Muscle layer of duodenum (tissue), 2 donors: ENCODE data around the gene GABBR1.

Source experiments
- H3K27ac ChIP-seq: one replicate; pipeline ENCODE4 v1.7.0; 2013; ENCODE audit warnings: mild to moderate bottlenecking, low read length
- H3K27me3 ChIP-seq: one replicate; pipeline ENCODE4 v1.7.0; 2013; ENCODE audit warnings: low read depth, mild to moderate bottlenecking, control low read depth, low read length
- H3K36me3 ChIP-seq, 2 donors: one replicate each; pipeline ENCODE4 v1.7.0; 2013; ENCODE audit warnings: low read length in 2 of 2, control low read depth in 1 of 2, mild to moderate bottlenecking in 1 of 2; ENCODE audit not compliant: insufficient read depth in 2 of 2, control insufficient read depth in 1 of 2
- H3K4me1 ChIP-seq, 2 donors: one replicate each; pipeline ENCODE4 v1.7.0; 2013; ENCODE audit warnings: low read length in 2 of 2, mild to moderate bottlenecking in 2 of 2, control low read depth in 1 of 2, moderate library complexity in 1 of 2; ENCODE audit not compliant: insufficient read depth in 2 of 2, control insufficient read depth in 1 of 2
- H3K4me3 ChIP-seq, 2 donors: one replicate each; pipeline ENCODE4 v1.7.0; 2013; ENCODE audit warnings: low read length in 2 of 2, low read depth in 1 of 2, mild to moderate bottlenecking in 1 of 2
- H3K9me3 ChIP-seq, 2 donors: one replicate each; pipeline ENCODE4 v1.7.0; 2013; ENCODE audit warnings: low read length in 2 of 2, control low read depth in 1 of 2, mild to moderate bottlenecking in 1 of 2; ENCODE audit not compliant: control insufficient read depth in 1 of 2
- donor health status: healthy.

GABBR1 gene

GRCh38 chr6:29530671-29531310 lies 102.2 kb downstream of the GABBR1 start:
- no peaks in the 10 kb centered on the region for H3K36me3 ChIP-seq
- no peak overlapping the region for H3K27ac ChIP-seq
- H3K9me3 ChIP-seq: no peaks in the 10 kb centered on the region
- no peak overlapping the region for H3K4me3 ChIP-seq
- no peaks in the 10 kb centered on the region for H3K27me3 ChIP-seq
- no peaks in the 10 kb centered on the region for H3K4me1 ChIP-seq

GRCh38 chr6:29529956-29530355 lies 103.0 kb downstream of the GABBR1 start:
- Histone ChIP-seq H3K9me3 (no peaks in the 10 kb centered on the region), H3K27ac (no peak overlapping the region), H3K27me3 (no peaks in the 10 kb centered on the region), H3K4me3 (no peak overlapping the region), H3K36me3 (no peaks in the 10 kb centered on the region), H3K4me1 (no peaks in the 10 kb centered on the region)

- Histone ChIP-seq H3K4me1 (no peaks in the 10 kb centered on the region), H3K36me3 (no peaks in the 10 kb centered on the region), H3K27ac (no peak overlapping the region), H3K27me3 (no peaks in the 10 kb centered on the region), H3K4me3 (no peak overlapping the region), H3K9me3 (no peaks in the 10 kb centered on the region)
Measured at GRCh38 chr6:29528988-29529560, 103.9 kb downstream of the GABBR1 start.

- Histone ChIP-seq H3K27me3 (no peaks in the 10 kb centered on the region), H3K9me3 (no peaks in the 10 kb centered on the region), H3K4me3 (no peak overlapping the region), H3K27ac (no peak overlapping the region), H3K4me1 (no peaks in the 10 kb centered on the region), H3K36me3 (no peaks in the 10 kb centered on the region)
Measured at GRCh38 chr6:29528300-29528931, 104.6 kb downstream of the GABBR1 start.

- H3K27ac ChIP-seq: no peak overlapping the region
- no peaks in the 10 kb centered on the region for H3K36me3 ChIP-seq
- no peaks in the 10 kb centered on the region for H3K9me3 ChIP-seq
- no peaks in the 10 kb centered on the region for H3K27me3 ChIP-seq
- H3K4me1 ChIP-seq: no peaks in the 10 kb centered on the region
- no peak overlapping the region for H3K4me3 ChIP-seq
Measured at GRCh38 chr6:29527564-29527963, 105.4 kb downstream of the GABBR1 start.

GRCh38 chr6:29527126-29527525 lies 105.9 kb downstream of the GABBR1 start:
- Histone ChIP-seq H3K36me3 (no peaks in the 10 kb centered on the region), H3K4me1 (no peaks in the 10 kb centered on the region), H3K9me3 (no peaks in the 10 kb centered on the region), H3K4me3 (no peak overlapping the region), H3K27me3 (no peaks in the 10 kb centered on the region), H3K27ac (no peak overlapping the region)

GRCh38 chr6:29525311-29525639 lies 107.7 kb downstream of the GABBR1 start:
- H3K4me1 ChIP-seq: no peaks in the 10 kb centered on the region
- no peaks in the 10 kb centered on the region for H3K27me3 ChIP-seq
- no peak overlapping the region for H3K4me3 ChIP-seq
- no peaks in the 10 kb centered on the region for H3K36me3 ChIP-seq
- no peaks in the 10 kb centered on the region for H3K9me3 ChIP-seq
- no peak overlapping the region for H3K27ac ChIP-seq

GRCh38 chr6:29524444-29525310 lies 108.3 kb downstream of the GABBR1 start:
- Histone ChIP-seq H3K4me3 (no peak overlapping the region), H3K36me3 (no peaks in the 10 kb centered on the region), H3K9me3 (no peaks in the 10 kb centered on the region), H3K27ac (no peak overlapping the region), H3K27me3 (no peaks in the 10 kb centered on the region), H3K4me1 (no peaks in the 10 kb centered on the region)

GRCh38 chr6:29524044-29524443 lies 108.9 kb downstream of the GABBR1 start:
- no peaks in the 10 kb centered on the region for H3K36me3 ChIP-seq
- H3K4me1 ChIP-seq: no peaks in the 10 kb centered on the region
- no peaks in the 10 kb centered on the region for H3K27me3 ChIP-seq
- no peak overlapping the region for H3K27ac ChIP-seq
- no peaks in the 10 kb centered on the region for H3K9me3 ChIP-seq
- no peak overlapping the region for H3K4me3 ChIP-seq

- H3K4me1 ChIP-seq: no peaks in the 10 kb centered on the region
- H3K27ac ChIP-seq: no peak overlapping the region
- H3K36me3 ChIP-seq: no peaks in the 10 kb centered on the region
- no peak overlapping the region for H3K4me3 ChIP-seq
- H3K9me3 ChIP-seq: no peaks in the 10 kb centered on the region
- no peaks in the 10 kb centered on the region for H3K27me3 ChIP-seq
Measured at GRCh38 chr6:29522227-29522626, 110.8 kb downstream of the GABBR1 start.

- Histone ChIP-seq H3K36me3 (no peaks in the 10 kb centered on the region), H3K27ac (no peak overlapping the region), H3K27me3 (no peaks in the 10 kb centered on the region), H3K4me1 (no peaks in the 10 kb centered on the region), H3K4me3 (no peak overlapping the region), H3K9me3 (no peaks in the 10 kb centered on the region)
Measured at GRCh38 chr6:29521006-29521680, 111.8 kb downstream of the GABBR1 start.
